Measurements from ENCODE around the gene CYBC1.

The CYBC1 gene

GRCh38 chr17:82405051-82405450, 45.5 kb downstream of the CYBC1 start:
- DNase-seq, result no peak

- DNase-seq, result no peak
These were observed 46.6 kb downstream of the CYBC1 start for GRCh38 chr17:82403662-82404660.

GRCh38 chr17:82402865-82403264, 47.7 kb downstream of the CYBC1 start:
- DNase-seq, result no peak

GRCh38 chr17:82400830-82401229, 49.7 kb downstream of the CYBC1 start:
- DNase-seq, result peak; percentile 42

GRCh38 chr17:82400206-82400605, 50.3 kb downstream of the CYBC1 start:
- DNase-seq, result no peak

GRCh38 chr17:82399601-82400101, 50.9 kb downstream of the CYBC1 start:
- no peak for DNase-seq

GRCh38 chr17:82399041-82399441, 51.5 kb downstream of the CYBC1 start:
- no peak for DNase-seq

- no peak for DNase-seq
These were observed 52.9 kb downstream of the CYBC1 start for GRCh38 chr17:82397449-82398335.

GRCh38 chr17:82396601-82397435, 53.7 kb downstream of the CYBC1 start:
- no peak for DNase-seq

- no peak for DNase-seq
These were observed 56.3 kb downstream of the CYBC1 start for GRCh38 chr17:82394278-82394677.

- DNase-seq, result no peak
These were observed 57.6 kb downstream of the CYBC1 start for GRCh38 chr17:82392941-82393340.
